Right lobe of liver (tissue), 6 donors: ENCODE measurements around the gene RABGAP1. TPM values are rescaled to one million over a fixed set of nuclear protein-coding genes. Genes with fewer than 3 reads are reported as not detected.

Source experiments
- ATAC-seq, 4 donors: fragments of 200-7000 bp; cut with Tn5 transposase; one replicate each; pipeline ENCODE4 v1.9.1; 2020; ENCODE audit warnings: mild to moderate bottlenecking in 4 of 4, moderate library complexity in 4 of 4
- DNase-seq, 3 donors: peaks; one replicate each; pipeline ENCODE4 v3.0.0-alpha.2; 2020
- H3K27ac ChIP-seq, 3 donors: fragments of 200-600 bp; one replicate each; pipeline ENCODE4 v1.8.0; 2022
- H3K27me3 ChIP-seq, 2 donors: fragments of 200-600 bp; one replicate each; pipeline ENCODE4 v1.8.0; 2022
- H3K36me3 ChIP-seq, 4 donors: fragments of 200-600 bp; sonication (generic) in 1 of 4; one replicate each; pipeline versions ENCODE4 v1.5.1 to v1.8.0; 2017 to 2022; ENCODE audit warnings: control low read depth in 1 of 4
- H3K4me1 ChIP-seq, 4 donors: fragments of 200-600 bp; sonication (generic) in 1 of 4; one replicate each; pipeline versions ENCODE4 v1.5.1 to v1.8.0; 2017 to 2022; ENCODE audit warnings: control low read depth in 1 of 4
- H3K4me3 ChIP-seq, 3 donors: fragments of 200-600 bp; one replicate each; pipeline ENCODE4 v1.8.0; 2022
- H3K9me3 ChIP-seq, 4 donors: fragments of 200-600 bp; sonication (generic) in 1 of 4; one replicate each; pipeline versions ENCODE4 v1.5.1 to v1.8.0; 2017 to 2022; ENCODE audit warnings: control low read depth in 1 of 4
- CTCF ChIP-seq, 4 donors: fragments of 200-600 bp in 3 of 4; fragments of 450-650 bp in 1 of 4; IDR thresholded peaks; one replicate each; pipeline versions ENCODE4 v1.5.1 to v1.8.0; 2016 to 2022; ENCODE audit warnings: antibody characterized with exemption in 4 of 4, mild to moderate bottlenecking in 2 of 4
- POLR2A ChIP-seq: fragments of 450-650 bp; IDR thresholded peaks from one replicate; pipeline ENCODE4 v1.6.1; 2017; ENCODE audit warnings: antibody characterized with exemption, mild to moderate bottlenecking
- WGBS: methylation state at CpG from one replicate; pipeline ENCODE4 v1.1.6; 2018; ENCODE audit warnings: low coverage, low lambda C conversion rate; ENCODE audit not compliant: insufficient coverage; ENCODE audit errors: missing lambda C conversion rate; 5-methylcytosine and 5-hydroxymethylcytosine counted together
- intact Hi-C, 2 donors: fragments of 100-400 bp; cut with DNase I; formaldehyde crosslinking; loops; one replicate each; pipeline versions ENCODE4 v1.11.2 to v1.14.1; 2022
- microRNA counts: library from miRNA; unstranded; fragments of <30 nt; microRNA quantifications from one replicate; lab custom pipeline; 2016
- small RNA-seq, 2 experiments: library from RNA; depleted of rRNA; stranded (forward); fragments of <200 nt; gene quantifications; one replicate each; pipeline ENCODE3, GENCODE V24; 2016
- total RNA-seq, 6 experiments: library from RNA; depleted of rRNA in 2 of 6; stranded (reverse); fragments of >200 nt in 2 of 6; fragmentation: NEBNext Ultra II Directional in 3 of 6; extraction: Animal tissue kit (Norgen Biotek cat#: 25700) in 3 of 6; gene quantifications; one replicate each; pipeline versions ENCODE4 v1.1.0 to v1.2.4, GENCODE V29; 2016 to 2023
- donor health status: DM: no; HTN: yes; CAD: no.
- donor health status: DM: no; HTN: no; CAD: no.
- donor health status: DM: no; HTN: no; CAD: no.
- donor health status: DM: no; HTN: yes; CAD: no.
- donor health status: DM: no; HTN: yes; CAD: no.

RABGAP1 gene
- total RNA-seq, 6 experiments from 2014 or later: 11.4 to 15.4 (median 13.5) TPM

- TF ChIP-seq CTCF (IDR thresholded peaks at IDR 0.05) (no peak), POLR2A (no peak)
- no peak overlapping the region for H3K4me3 ChIP-seq
- H3K36me3 ChIP-seq: no peaks in the 10 kb centered on the region
- H3K27me3 ChIP-seq: no peaks in the 10 kb centered on the region
- DNase-seq: no peak
- H3K27ac ChIP-seq: no peak overlapping the region
- 78% methylated on average over 4 of the region's 5 CpGs for WGBS
- no peak for ATAC-seq
- intact Hi-C loops: no loop called here
- H3K9me3 ChIP-seq: no peaks in the 10 kb centered on the region
- peaks cover 0 to 3% (median 0%) of the 10 kb centered on the region in 4 donors for H3K4me1 ChIP-seq
Observed at GRCh38 chr9:123150708-123151503, 210.1 kb downstream of the RABGAP1 start.

MicroRNA genes within 50 kb of the gene (microRNA counts, 767-probe panel; counts per million panel counts)
- microRNA hsa-miR-600 (lab: Ali Mortazavi, UCI): 237 counts per million

Small RNAs within 50 kb of the gene (small RNA-seq; reads per million reads assigned to genes)
- gene GPR21 (0 reads per million in 2 experiments), gene RNY1P15 (0 reads per million in 2 experiments)

Other genes starting within 250 kb of the RABGAP1 start
- gene OR1L4, start 217.0 kb upstream of the RABGAP1 start, total RNA-seq: not detected
- not detected for gene OR1L6, start 198.7 kb upstream of the RABGAP1 start, total RNA-seq
- not detected for gene OR5C1, start 152.1 kb upstream of the RABGAP1 start, total RNA-seq
- not detected for gene OR1K1, start 140.9 kb upstream of the RABGAP1 start, total RNA-seq
- 1 to 10 TPM; 3.5 to 7.5 (median 4.8) TPM for gene PDCL, start 112.4 kb upstream of the RABGAP1 start, total RNA-seq
- 10 to 100 TPM; 14.1 to 20.7 (median 19.4) TPM for gene RC3H2, start 35.7 kb upstream of the RABGAP1 start, total RNA-seq
- gene ZBTB6, start 27.7 kb upstream of the RABGAP1 start, total RNA-seq: 1 to 10 TPM; 2.2 to 4.3 (median 2.7) TPM
- 1 to 10 TPM; 1.2 to 2.3 (median 1.4) TPM for gene ZBTB26, start 9.5 kb upstream of the RABGAP1 start, total RNA-seq
- under 1 TPM in 4 of 6 experiments, not detected in 2; 0.44 to 0.68 (median 0.54) TPM for gene GPR21, start 92.6 kb downstream of the RABGAP1 start, total RNA-seq